Neuronal stem cell (in vitro differentiated cells): ENCODE measurements around the gene PDE4B.

ENCODE experiments used
- DNase-seq: peaks from one replicate; pipeline ENCODE4 v3.0.0-alpha.2; 2013; ENCODE audit warnings: low spot score
- H2AFZ ChIP-seq: one replicate; pipeline ENCODE4 v1.6.1; 2013; ENCODE audit warnings: mild to moderate bottlenecking, low read length, inconsistent platforms
- H2AK5ac ChIP-seq: 2 replicates; pipeline ENCODE4 v1.6.1; 2013; ENCODE audit warnings: low read depth, mild to moderate bottlenecking, inconsistent platforms, low read length, moderate library complexity, mixed read lengths
- H2BK120ac ChIP-seq: 2 replicates; pipeline ENCODE4 v1.6.1; 2013; ENCODE audit warnings: low read depth, mild to moderate bottlenecking, inconsistent platforms, low read length, moderate library complexity, mixed read lengths
- H2BK12ac ChIP-seq: one replicate; pipeline ENCODE4 v1.6.1; 2013; ENCODE audit warnings: low read length, inconsistent platforms
- H2BK15ac ChIP-seq: 2 replicates; pipeline ENCODE4 v1.6.1; 2013; ENCODE audit warnings: mild to moderate bottlenecking, low read length, inconsistent platforms, mixed read lengths
- H2BK5ac ChIP-seq: one replicate; pipeline ENCODE4 v1.6.1; 2013; ENCODE audit warnings: inconsistent platforms, mild to moderate bottlenecking, low read length, moderate library complexity
- H3K14ac ChIP-seq: one replicate; pipeline ENCODE4 v1.6.1; 2013; ENCODE audit warnings: low read length, inconsistent platforms
- H3K18ac ChIP-seq: 2 replicates; pipeline ENCODE4 v1.6.1; 2013; ENCODE audit warnings: low read length, inconsistent platforms
- H3K23ac ChIP-seq: 2 replicates; pipeline ENCODE4 v1.6.1; 2013; ENCODE audit warnings: low read depth, mild to moderate bottlenecking, mixed read lengths, low read length, inconsistent platforms; ENCODE audit not compliant: poor library complexity
- H3K27ac ChIP-seq: replicated peaks from 3 replicates; pipeline ENCODE4 v1.5.1; 2013; ENCODE audit warnings: low read length, inconsistent platforms
- H3K27me3 ChIP-seq, 3 experiments: 2 replicates each; pipeline ENCODE4 v1.6.1; 2013; ENCODE audit warnings: low read length in 3 of 3, mild to moderate bottlenecking in 2 of 3, inconsistent platforms in 1 of 3, low read depth in 1 of 3, mixed read lengths in 1 of 3, moderate library complexity in 1 of 3; ENCODE audit not compliant: control insufficient read depth in 3 of 3, insufficient read depth in 3 of 3
- H3K36me3 ChIP-seq, 2 donors: replicated peaks in 1 of 2; 2 replicates each; pipeline ENCODE4 v1.6.1; 2013; ENCODE audit warnings: low read length in 2 of 2; ENCODE audit not compliant: control insufficient read depth in 2 of 2, insufficient read depth in 2 of 2
- H3K4ac ChIP-seq: 2 replicates; pipeline ENCODE4 v1.6.1; 2013; ENCODE audit warnings: inconsistent platforms, mild to moderate bottlenecking, low read length, moderate library complexity
- H3K4me1 ChIP-seq, 2 donors: 1 replicate in 1 of 2; 2 replicates in 1 of 2; pipeline ENCODE4 v1.6.1; 2013; ENCODE audit warnings: low read length in 2 of 2, low read depth in 1 of 2; ENCODE audit not compliant: control insufficient read depth in 2 of 2, insufficient read depth in 1 of 2
- H3K4me2 ChIP-seq: one replicate; pipeline ENCODE4 v1.6.1; 2013; ENCODE audit warnings: mild to moderate bottlenecking, low read length, inconsistent platforms; ENCODE audit not compliant: insufficient read depth, poor library complexity, severe bottlenecking
- H3K4me3 ChIP-seq, 2 donors: 2 replicates each; pipeline ENCODE4 v1.5.1; 2013; ENCODE audit warnings: low read length in 2 of 2, mild to moderate bottlenecking in 2 of 2, inconsistent platforms in 1 of 2, moderate library complexity in 1 of 2
- H3K79me1 ChIP-seq: one replicate; pipeline ENCODE4 v1.6.1; 2013; ENCODE audit warnings: low read depth, mild to moderate bottlenecking, inconsistent platforms, low read length, moderate library complexity
- H3K9ac ChIP-seq: one replicate; pipeline ENCODE4 v1.6.1; 2013; ENCODE audit warnings: mild to moderate bottlenecking, low read depth, low read length, inconsistent platforms; ENCODE audit not compliant: poor library complexity
- H3K9me3 ChIP-seq, 2 donors: replicated peaks in 1 of 2; 2 replicates each; pipeline versions ENCODE3 to v1.6.1; 2013; ENCODE audit warnings: low read length in 2 of 2, mild to moderate bottlenecking in 2 of 2, inconsistent platforms in 1 of 2, low read depth in 1 of 2, mixed read lengths in 1 of 2, moderate library complexity in 1 of 2; ENCODE audit not compliant: control insufficient read depth in 2 of 2, insufficient read depth in 1 of 2
- H4K8ac ChIP-seq: one replicate; pipeline ENCODE4 v1.6.1; 2013; ENCODE audit warnings: low read depth, mild to moderate bottlenecking, inconsistent platforms, low read length, moderate library complexity
- H4K91ac ChIP-seq: one replicate; pipeline ENCODE4 v1.6.1; 2013; ENCODE audit warnings: low read length, low read depth, mild to moderate bottlenecking, inconsistent platforms; ENCODE audit not compliant: poor library complexity
- WGBS, 2 donors: extraction: QIAGEN DNeasy Blood & Tissue Kit; methylation state at CpG; one replicate each; pipeline ENCODE4 v1.1.7; 2013; ENCODE audit warnings: missing lambda C conversion rate in 2 of 2, mixed read lengths in 1 of 2; ENCODE audit not compliant: insufficient read length in 2 of 2, insufficient replicate concordance in 1 of 2; ENCODE audit errors: extremely low coverage in 2 of 2; 5-methylcytosine and 5-hydroxymethylcytosine counted together

The PDE4B gene

DNA sequence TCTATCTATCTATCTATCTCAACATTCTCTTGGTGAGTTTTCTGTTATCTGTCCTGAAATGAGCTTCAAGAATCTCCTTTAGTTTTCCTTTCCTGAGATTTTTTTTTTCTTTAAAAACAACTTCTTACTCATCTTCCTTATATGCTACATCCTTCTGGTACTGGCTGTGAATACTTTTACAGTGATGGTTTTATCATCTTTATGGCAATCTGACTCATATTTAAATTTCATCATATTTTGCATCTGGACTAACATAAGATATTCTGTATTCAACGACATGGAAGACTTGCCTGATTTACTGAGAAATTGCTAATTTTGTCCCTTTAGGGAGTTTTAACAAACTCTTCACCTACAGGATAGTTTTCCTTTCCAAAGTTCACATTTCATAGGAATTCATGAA lies 33.0 kb downstream of the PDE4B start:
- WGBS, 2 donors, result no CpG with 5 or more reads among the region's 1 CpG
- no peak overlapping the region for H3K27ac ChIP-seq
- no peak overlapping the region for H2BK15ac ChIP-seq
- no peak overlapping the region for H3K23ac ChIP-seq
- H3K4me1 ChIP-seq, result no peaks in the 10 kb centered on the region
- H3K18ac ChIP-seq, result no peak overlapping the region
- H3K36me3 ChIP-seq, result no peaks in the 10 kb centered on the region
- no peaks in the 10 kb centered on the region for H3K9me3 ChIP-seq
- no peak overlapping the region for H3K14ac ChIP-seq
- H2BK12ac ChIP-seq, result no peak overlapping the region
- H3K79me1 ChIP-seq, result no peaks in the 10 kb centered on the region
- no peaks in the 10 kb centered on the region for H3K27me3 ChIP-seq
- H3K4ac ChIP-seq, result no peak overlapping the region
- no peak overlapping the region for H2AFZ ChIP-seq
- no peak overlapping the region for H3K4me3 ChIP-seq
- no peak overlapping the region for H2BK120ac ChIP-seq
- H2AK5ac ChIP-seq, result no peak overlapping the region
- no peak overlapping the region for H3K9ac ChIP-seq
- no peak for DNase-seq
- no peak overlapping the region for H4K91ac ChIP-seq
- no peak overlapping the region for H2BK5ac ChIP-seq
- H3K4me2 ChIP-seq, result no peak overlapping the region
- H4K8ac ChIP-seq, result no peak overlapping the region

- Histone ChIP-seq H3K36me3 (no peaks in the 10 kb centered on the region), H2AK5ac (no peak overlapping the region), H3K4ac (no peak overlapping the region), H3K18ac (no peak overlapping the region), H3K23ac (no peak overlapping the region), H2BK120ac (no peak overlapping the region), H3K4me1 (no peaks in the 10 kb centered on the region), H2BK12ac (no peak overlapping the region), H3K4me2 (no peak overlapping the region), H2BK15ac (no peak overlapping the region), H3K79me1 (no peaks in the 10 kb centered on the region), H3K9me3 (no peaks in the 10 kb centered on the region), H3K4me3 (no peak overlapping the region), H3K9ac (no peak overlapping the region), H2AFZ (no peak overlapping the region), H3K27me3 (peaks cover 0 to under 1% (median 0%) of the 10 kb centered on the region in 3 experiments), H2BK5ac (no peak overlapping the region), H4K8ac (no peak overlapping the region), H3K14ac (no peak overlapping the region), H3K27ac (no peak overlapping the region), H4K91ac (no peak overlapping the region)
- whole genome bisulfite sequencing, 2 donors, result no CpG with 5 or more reads among the region's 3 CpGs
- DNase-seq, result no peak
Measured at GRCh38 chr1:65826782-65827181, 34.1 kb downstream of the PDE4B start.

GRCh38 chr1:65827346-65827745 lies 34.7 kb downstream of the PDE4B start:
- Histone ChIP-seq H3K9me3 (no peaks in the 10 kb centered on the region), H3K4me1 (no peaks in the 10 kb centered on the region), H3K27me3 (peaks cover 0 to 2% (median 0%) of the 10 kb centered on the region in 3 experiments), H3K4me3 (no peak overlapping the region), H3K14ac (no peak overlapping the region), H3K4ac (no peak overlapping the region), H2AK5ac (no peak overlapping the region), H3K79me1 (no peaks in the 10 kb centered on the region), H2BK12ac (no peak overlapping the region), H3K27ac (no peak overlapping the region), H2AFZ (no peak overlapping the region), H3K4me2 (no peak overlapping the region), H4K91ac (no peak overlapping the region), H3K36me3 (no peaks in the 10 kb centered on the region), H3K18ac (no peak overlapping the region), H2BK15ac (no peak overlapping the region), H4K8ac (no peak overlapping the region), H2BK5ac (no peak overlapping the region), H2BK120ac (no peak overlapping the region), H3K23ac (no peak overlapping the region), H3K9ac (no peak overlapping the region)
- WGBS, 2 donors, result no CpG with 5 or more reads among the region's 1 CpG
- no peak for DNase-seq

DNA sequence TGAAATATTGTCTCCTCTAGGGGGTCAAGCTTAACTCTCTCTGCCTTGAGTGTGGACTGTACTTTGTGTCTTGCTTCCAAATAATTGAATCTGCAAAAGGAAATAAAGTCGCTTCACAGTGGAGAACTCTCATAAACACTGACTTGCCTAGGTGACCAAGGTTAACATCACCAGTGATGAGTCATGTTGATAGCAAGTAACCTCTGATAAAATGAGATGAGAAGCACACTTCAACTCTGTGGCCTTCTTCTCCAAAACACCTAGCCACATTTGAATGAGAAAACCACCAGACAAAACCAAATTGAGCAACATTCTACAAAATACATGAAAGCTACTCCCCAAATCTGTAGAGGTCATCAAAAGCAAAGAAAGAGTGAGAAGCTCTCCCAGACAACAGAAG lies 37.6 kb downstream of the PDE4B start:
- H3K79me1 ChIP-seq, result no peaks in the 10 kb centered on the region
- no peak overlapping the region for H2BK5ac ChIP-seq
- no peaks in the 10 kb centered on the region for H3K9me3 ChIP-seq
- no peak overlapping the region for H3K4ac ChIP-seq
- H3K27me3 ChIP-seq, result peaks cover 0 to 2% (median 0%) of the 10 kb centered on the region in 3 experiments
- DNase-seq, result no peak
- no peak overlapping the region for H2BK120ac ChIP-seq
- no peak overlapping the region for H3K27ac ChIP-seq
- H4K8ac ChIP-seq, result no peak overlapping the region
- H3K18ac ChIP-seq, result no peak overlapping the region
- H2AK5ac ChIP-seq, result no peak overlapping the region
- H3K23ac ChIP-seq, result no peak overlapping the region
- H3K4me2 ChIP-seq, result no peak overlapping the region
- no peaks in the 10 kb centered on the region for H3K4me1 ChIP-seq
- H2BK15ac ChIP-seq, result no peak overlapping the region
- H3K4me3 ChIP-seq, result no peak overlapping the region
- no peak overlapping the region for H4K91ac ChIP-seq
- WGBS, 2 donors, result no CpG with 5 or more reads among the region's 1 CpG
- no peak overlapping the region for H2BK12ac ChIP-seq
- no peaks in the 10 kb centered on the region for H3K36me3 ChIP-seq
- no peak overlapping the region for H2AFZ ChIP-seq
- H3K14ac ChIP-seq, result no peak overlapping the region
- no peak overlapping the region for H3K9ac ChIP-seq
